T-helper 1 cell treated with Interleukin-12 subunit alpha and Interleukin-12 subunit beta and Interleukin-4 antibody, amounts not matched to agents 30 μg/mL and 1 μg/mL, for 36 hours (primary cell): Measurements from ENCODE around the gene SMARCC1.

Experiments used
- H3K27ac Mint-ChIP-seq: one replicate; pipeline ENCODE4 v1.8.0; 2021; ENCODE audit warnings: mild to moderate bottlenecking, mixed read lengths
- H3K27me3 Mint-ChIP-seq: one replicate; pipeline ENCODE4 v1.8.0; 2021; ENCODE audit warnings: low read depth, mixed read lengths
- H3K36me3 Mint-ChIP-seq: one replicate; pipeline ENCODE4 v1.8.0; 2021; ENCODE audit warnings: low read depth, mixed read lengths
- H3K4me1 Mint-ChIP-seq: one replicate; pipeline ENCODE4 v1.8.0; 2021; ENCODE audit warnings: low read depth, mixed read lengths
- H3K4me3 Mint-ChIP-seq: one replicate; pipeline ENCODE4 v1.8.0; 2021; ENCODE audit warnings: mild to moderate bottlenecking, moderate library complexity, mixed read lengths
- H3K9me3 Mint-ChIP-seq: one replicate; pipeline ENCODE4 v1.8.0; 2021; ENCODE audit warnings: mixed read lengths

SMARCC1 gene

DNA sequence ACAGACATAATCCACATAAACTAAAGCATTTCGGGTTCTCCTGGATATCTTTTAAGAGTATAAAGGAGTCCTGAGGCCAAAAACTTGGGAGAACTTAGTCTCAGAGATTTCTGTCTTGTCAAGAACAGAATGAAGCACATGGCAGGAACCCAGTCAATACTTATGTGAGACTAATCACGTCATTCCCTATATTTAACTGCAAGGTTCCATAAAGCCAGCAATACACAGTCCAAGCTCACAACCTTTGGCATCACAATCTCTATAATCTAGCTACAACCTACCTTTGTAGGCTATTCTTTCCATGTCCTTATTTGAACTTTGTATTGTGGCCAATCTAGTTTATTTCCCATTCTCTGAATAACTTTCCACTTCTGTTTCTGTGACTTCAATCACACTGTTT lies 134.1 kb downstream of the SMARCC1 start:
- H3K9me3 Mint-ChIP-seq: no peaks in the 10 kb centered on the region
- no peaks in the 10 kb centered on the region for H3K27me3 Mint-ChIP-seq
- peaks cover 2% of the 10 kb centered on the region for H3K4me1 Mint-ChIP-seq
- no peak overlapping the region for H3K27ac Mint-ChIP-seq
- H3K4me3 Mint-ChIP-seq: no peak overlapping the region
- H3K36me3 Mint-ChIP-seq: peaks cover 11% of the 10 kb centered on the region

DNA sequence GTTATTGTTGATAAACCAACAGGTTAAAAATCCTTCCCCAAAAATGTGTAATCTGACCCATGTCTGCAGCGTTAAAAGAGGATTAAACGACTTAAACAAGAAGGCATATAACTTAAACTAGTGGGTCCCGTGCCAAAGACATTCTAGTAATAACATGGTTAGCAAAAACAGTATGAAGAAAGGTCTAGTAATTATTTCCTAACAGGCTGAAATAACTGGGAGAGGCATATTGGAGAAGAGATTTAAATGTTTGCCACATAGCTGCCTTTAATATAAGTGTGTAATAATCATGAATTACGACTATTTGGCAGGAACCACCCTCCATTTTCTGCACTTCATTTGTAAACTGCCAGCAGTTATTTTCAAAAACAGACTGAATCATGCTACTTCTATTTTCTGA lies 135.3 kb downstream of the SMARCC1 start:
- Mint-ChIP-seq H3K9me3 (no peaks in the 10 kb centered on the region), H3K4me3 (no peak overlapping the region), H3K4me1 (no peaks in the 10 kb centered on the region), H3K36me3 (peaks cover 15% of the 10 kb centered on the region), H3K27me3 (no peaks in the 10 kb centered on the region), H3K27ac (no peak overlapping the region)

- no peak overlapping the region for H3K27ac Mint-ChIP-seq
- no peaks in the 10 kb centered on the region for H3K9me3 Mint-ChIP-seq
- no peaks in the 10 kb centered on the region for H3K27me3 Mint-ChIP-seq
- H3K4me1 Mint-ChIP-seq: no peaks in the 10 kb centered on the region
- H3K4me3 Mint-ChIP-seq: no peak overlapping the region
- peaks cover 15% of the 10 kb centered on the region for H3K36me3 Mint-ChIP-seq
Observed at GRCh38 chr3:47645551-47645950, 136.1 kb downstream of the SMARCC1 start.

GRCh38 chr3:47643092-47643491 lies 138.6 kb downstream of the SMARCC1 start:
- Mint-ChIP-seq H3K4me1 (no peaks in the 10 kb centered on the region), H3K36me3 (peaks cover 12% of the 10 kb centered on the region), H3K9me3 (no peaks in the 10 kb centered on the region), H3K4me3 (no peak overlapping the region), H3K27me3 (no peaks in the 10 kb centered on the region), H3K27ac (no peak overlapping the region)

GRCh38 chr3:47641739-47642138 lies 140.0 kb downstream of the SMARCC1 start:
- H3K36me3 Mint-ChIP-seq: peaks cover 12% of the 10 kb centered on the region
- H3K9me3 Mint-ChIP-seq: no peaks in the 10 kb centered on the region
- H3K4me3 Mint-ChIP-seq: no peak overlapping the region
- H3K27ac Mint-ChIP-seq: no peak overlapping the region
- no peaks in the 10 kb centered on the region for H3K4me1 Mint-ChIP-seq
- no peaks in the 10 kb centered on the region for H3K27me3 Mint-ChIP-seq

GRCh38 chr3:47636921-47637320 lies 144.8 kb downstream of the SMARCC1 start:
- no peaks in the 10 kb centered on the region for H3K27me3 Mint-ChIP-seq
- H3K36me3 Mint-ChIP-seq: peaks cover 22% of the 10 kb centered on the region
- no peaks in the 10 kb centered on the region for H3K9me3 Mint-ChIP-seq
- H3K4me3 Mint-ChIP-seq: no peak overlapping the region
- H3K27ac Mint-ChIP-seq: no peak overlapping the region
- peaks cover 3% of the 10 kb centered on the region for H3K4me1 Mint-ChIP-seq

DNA sequence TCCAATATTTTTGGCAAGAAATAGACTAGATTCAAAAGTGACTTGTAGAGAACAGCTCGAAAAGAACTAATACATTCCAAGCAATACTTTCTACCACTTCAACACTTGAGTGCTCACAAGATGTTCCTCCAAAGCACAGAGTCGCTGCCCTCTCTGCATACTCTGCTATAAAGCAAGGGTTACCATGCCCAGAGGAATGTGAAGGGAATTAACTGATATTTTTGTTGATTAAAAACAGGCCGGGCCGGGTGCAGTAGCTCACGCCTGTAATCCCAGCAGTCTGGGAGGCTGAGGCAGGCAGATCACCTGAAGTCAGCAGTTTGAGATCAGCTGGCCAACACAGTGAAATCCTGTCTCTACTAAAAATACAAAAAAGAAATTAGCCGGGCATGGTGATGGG lies 145.5 kb downstream of the SMARCC1 start:
- Mint-ChIP-seq H3K27ac (no peak overlapping the region), H3K4me1 (peaks cover 3% of the 10 kb centered on the region), H3K9me3 (no peaks in the 10 kb centered on the region), H3K27me3 (no peaks in the 10 kb centered on the region), H3K36me3 (peaks cover 22% of the 10 kb centered on the region), H3K4me3 (no peak overlapping the region)

DNA sequence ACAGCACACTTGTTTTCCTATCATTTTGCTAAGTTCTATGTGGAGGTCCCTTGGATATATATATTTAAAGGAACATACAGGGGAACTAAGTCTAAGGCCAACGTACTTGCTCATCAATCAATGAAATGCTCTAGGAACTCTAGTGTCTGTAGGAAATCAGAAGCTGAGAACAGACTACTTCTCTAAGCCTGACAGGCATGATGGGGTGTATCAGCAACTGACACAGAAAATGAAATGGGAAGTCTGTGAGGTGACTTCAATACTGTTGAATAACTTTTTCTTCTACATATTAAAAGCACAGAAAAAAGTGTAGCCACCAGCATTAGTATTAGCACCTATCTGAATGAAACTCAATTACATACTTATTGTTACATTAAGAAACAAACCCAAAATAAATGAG lies 146.2 kb downstream of the SMARCC1 start:
- peaks cover 27% of the 10 kb centered on the region for H3K36me3 Mint-ChIP-seq
- no peaks in the 10 kb centered on the region for H3K27me3 Mint-ChIP-seq
- peaks cover 5% of the 10 kb centered on the region for H3K4me1 Mint-ChIP-seq
- no peak overlapping the region for H3K4me3 Mint-ChIP-seq
- no peaks in the 10 kb centered on the region for H3K9me3 Mint-ChIP-seq
- no peak overlapping the region for H3K27ac Mint-ChIP-seq

GRCh38 chr3:47634996-47635395 lies 146.7 kb downstream of the SMARCC1 start:
- no peak overlapping the region for H3K27ac Mint-ChIP-seq
- no peaks in the 10 kb centered on the region for H3K27me3 Mint-ChIP-seq
- H3K4me1 Mint-ChIP-seq: peaks cover 5% of the 10 kb centered on the region
- H3K9me3 Mint-ChIP-seq: no peaks in the 10 kb centered on the region
- H3K36me3 Mint-ChIP-seq: peaks cover 29% of the 10 kb centered on the region
- H3K4me3 Mint-ChIP-seq: no peak overlapping the region

DNA sequence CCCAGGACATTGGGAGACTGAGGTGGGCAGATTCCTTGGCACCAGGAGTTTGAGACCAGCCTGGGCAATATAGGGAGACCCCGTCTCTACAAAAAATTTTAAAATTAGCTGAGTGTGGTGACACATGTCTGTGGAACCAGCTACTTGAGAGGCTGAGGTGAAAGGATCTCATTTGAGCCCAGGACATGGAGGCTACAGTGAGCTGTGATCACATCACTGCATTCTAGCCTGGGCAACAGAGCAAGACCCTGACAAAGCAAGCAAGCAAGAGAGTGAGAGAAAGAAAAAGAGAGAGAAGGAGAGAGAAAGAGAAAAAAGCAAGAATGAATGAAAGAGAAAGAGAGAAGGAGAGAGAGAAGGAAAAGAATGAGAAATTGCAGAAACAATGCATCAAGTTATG lies 150.9 kb downstream of the SMARCC1 start:
- Mint-ChIP-seq H3K4me3 (no peak overlapping the region), H3K36me3 (peaks cover 41% of the 10 kb centered on the region), H3K27ac (peak overlapping the region; percentile 53), H3K4me1 (peaks cover 5% of the 10 kb centered on the region), H3K27me3 (no peaks in the 10 kb centered on the region), H3K9me3 (no peaks in the 10 kb centered on the region)

DNA sequence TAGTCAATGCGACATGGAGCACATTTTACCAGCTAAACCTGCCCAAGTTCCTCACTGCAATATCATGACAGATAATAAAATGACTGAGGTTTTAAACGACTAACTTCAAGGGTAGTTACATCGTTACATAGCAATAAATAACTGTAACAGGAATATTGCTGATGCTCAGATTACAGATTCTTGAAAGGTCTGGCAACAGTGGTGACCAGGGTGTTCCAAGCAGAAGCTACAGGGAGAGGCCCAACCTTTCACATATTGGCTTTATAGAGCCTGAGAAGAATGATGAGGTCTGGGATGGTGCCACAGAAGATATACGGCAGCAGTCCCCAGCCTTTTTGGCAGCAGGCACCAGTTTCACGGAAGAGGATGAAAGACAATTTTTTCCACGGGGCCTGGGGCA lies 151.9 kb downstream of the SMARCC1 start:
- Mint-ChIP-seq H3K27ac (peak overlapping the region; percentile 42), H3K36me3 (peaks cover 37% of the 10 kb centered on the region), H3K4me3 (no peak overlapping the region)

GRCh38 chr3:47628426-47628825 lies 153.3 kb downstream of the SMARCC1 start:
- Mint-ChIP-seq H3K27ac (no peak overlapping the region), H3K4me1 (peaks cover 1% of the 10 kb centered on the region), H3K27me3 (no peaks in the 10 kb centered on the region), H3K36me3 (peaks cover 35% of the 10 kb centered on the region), H3K4me3 (no peak overlapping the region), H3K9me3 (no peaks in the 10 kb centered on the region)

More for the DNA sequence above, 151.9 kb downstream of the SMARCC1 start:
- no peaks in the 10 kb centered on the region for H3K9me3 Mint-ChIP-seq
- no peaks in the 10 kb centered on the region for H3K27me3 Mint-ChIP-seq
- H3K4me1 Mint-ChIP-seq: peaks cover 1% of the 10 kb centered on the region

DNA sequence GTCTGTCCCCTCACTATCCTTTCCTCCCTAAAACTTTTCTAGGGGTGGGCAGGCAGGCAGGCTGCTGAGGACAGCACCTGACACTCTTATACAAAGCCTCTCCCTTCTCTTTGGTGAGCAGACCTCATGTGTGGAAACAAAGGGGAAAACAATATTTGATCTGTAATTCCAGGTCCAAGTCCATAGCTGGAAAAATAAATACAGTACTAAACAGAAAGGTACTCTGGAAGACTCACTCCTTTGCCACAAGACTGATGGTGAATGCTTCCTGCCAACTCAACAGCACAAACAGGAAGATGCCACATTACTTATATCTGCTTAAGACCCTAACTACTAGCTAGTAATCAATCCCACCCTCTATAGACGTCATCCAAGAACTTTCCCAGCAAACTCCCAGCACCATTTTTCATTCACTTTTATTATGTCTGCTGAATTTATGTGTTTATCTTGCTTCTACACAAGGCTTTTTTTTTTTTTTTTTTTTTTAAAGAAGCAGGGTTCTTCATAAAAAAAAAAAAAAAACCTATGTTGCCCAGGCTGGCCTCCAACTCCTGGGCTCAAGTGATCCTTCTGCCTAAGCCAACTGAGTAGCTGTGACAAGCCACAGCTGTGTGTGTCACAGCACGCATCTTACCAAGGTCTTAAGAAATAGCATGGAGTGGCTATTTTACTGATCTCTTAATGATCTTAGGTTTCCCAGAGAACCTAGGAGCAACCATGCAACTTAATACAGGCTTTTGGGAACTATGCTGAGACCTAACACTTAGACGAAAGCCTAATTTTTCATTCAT lies 158.8 kb downstream of the SMARCC1 start:
- H3K27me3 Mint-ChIP-seq: no peaks in the 10 kb centered on the region
- no peaks in the 10 kb centered on the region for H3K9me3 Mint-ChIP-seq
- H3K36me3 Mint-ChIP-seq: peaks cover 41% of the 10 kb centered on the region
- H3K4me3 Mint-ChIP-seq: no peak overlapping the region
- H3K27ac Mint-ChIP-seq: no peak overlapping the region
- peaks cover 4% of the 10 kb centered on the region for H3K4me1 Mint-ChIP-seq

DNA sequence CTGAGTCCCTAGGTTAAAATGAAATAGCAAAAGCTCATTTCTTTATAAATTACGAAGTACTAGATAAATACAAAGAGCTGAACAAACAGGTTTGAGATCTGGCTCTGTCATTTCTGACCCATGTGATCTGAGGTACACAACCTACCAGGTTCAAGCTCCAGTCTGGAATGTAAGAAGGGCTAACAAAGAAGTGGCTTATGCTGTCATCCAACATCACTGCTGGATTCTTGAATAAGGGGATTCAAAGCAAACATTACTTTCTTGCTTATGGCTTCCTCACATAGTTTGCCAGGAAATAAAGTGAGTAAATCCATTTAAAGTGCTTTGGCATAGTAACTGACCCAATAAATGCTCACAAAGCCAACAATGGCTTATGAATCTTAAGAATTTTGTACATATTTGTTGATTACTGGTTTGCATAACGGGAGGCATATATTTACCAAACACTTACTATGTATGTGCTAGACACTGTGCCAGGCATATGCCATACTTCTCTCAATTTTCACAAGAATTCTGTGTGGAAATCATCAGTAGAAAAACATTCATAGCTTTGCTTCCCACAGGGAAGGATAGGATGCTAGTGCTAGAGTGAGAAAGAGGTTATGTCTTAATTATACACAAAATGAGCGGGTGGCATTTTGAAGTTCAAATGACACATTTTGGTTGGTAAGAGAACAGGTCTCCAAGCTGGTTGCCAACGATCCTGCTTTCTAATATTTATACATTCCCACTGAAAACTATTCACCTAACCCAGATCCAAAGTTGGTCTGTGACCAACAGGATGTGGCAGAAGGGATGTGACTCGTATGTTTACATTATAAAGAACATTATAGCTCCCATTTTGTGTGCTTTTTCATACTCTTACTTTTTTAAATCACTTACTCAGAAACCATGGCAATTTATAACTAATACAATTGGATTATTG lies 164.3 kb downstream of the SMARCC1 start:
- no peaks in the 10 kb centered on the region for H3K27me3 Mint-ChIP-seq
- H3K9me3 Mint-ChIP-seq: no peaks in the 10 kb centered on the region
- H3K4me1 Mint-ChIP-seq: peaks cover 5% of the 10 kb centered on the region
- no peak overlapping the region for H3K4me3 Mint-ChIP-seq
- H3K27ac Mint-ChIP-seq: no peak overlapping the region
- peaks cover 33% of the 10 kb centered on the region for H3K36me3 Mint-ChIP-seq

DNA sequence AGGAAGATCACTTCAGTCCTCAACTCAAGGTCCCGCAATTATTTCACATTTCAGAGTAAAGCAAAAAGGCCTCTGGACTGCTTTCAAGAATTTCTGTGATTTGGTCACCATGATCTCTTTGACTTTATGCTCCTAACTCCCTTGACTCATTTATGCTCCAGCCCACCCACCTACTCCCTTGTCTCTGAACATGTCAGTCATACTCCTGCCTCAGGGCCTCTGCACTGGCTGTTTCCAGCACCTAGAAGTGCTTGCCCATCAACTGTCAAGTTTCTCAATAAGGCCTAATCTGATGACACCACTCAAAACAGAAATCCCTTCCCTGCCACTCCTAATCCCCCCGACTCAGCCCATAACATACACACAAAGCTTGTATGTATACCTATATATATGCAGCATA lies 166.9 kb downstream of the SMARCC1 start:
- no peaks in the 10 kb centered on the region for H3K27me3 Mint-ChIP-seq
- H3K4me1 Mint-ChIP-seq: peaks cover 10% of the 10 kb centered on the region
- no peak overlapping the region for H3K27ac Mint-ChIP-seq
- no peak overlapping the region for H3K4me3 Mint-ChIP-seq
- H3K9me3 Mint-ChIP-seq: no peaks in the 10 kb centered on the region
- peaks cover 32% of the 10 kb centered on the region for H3K36me3 Mint-ChIP-seq
